GM23338 (cell line): ENCODE results near the gene CDKAL1.

Experiments used
- CTCF ChIP-seq, 2 experiments: fragments of 200-600 bp in 1 of 2; sonication (generic) in 1 of 2; conservative IDR thresholded peaks; 2 replicates each; pipeline versions ENCODE4 v1.5.1 to v1.6.1; 2016 to 2017; ENCODE audit warnings: antibody characterized with exemption in 2 of 2, low read depth in 2 of 2, mild to moderate bottlenecking in 2 of 2, moderate library complexity in 1 of 2
- EZH2phosphoT487 ChIP-seq: fragments of 200-600 bp; sonication (generic); IDR thresholded peaks from one replicate; pipeline ENCODE4 v1.8.1; 2018; ENCODE audit warnings: antibody characterized with exemption; ENCODE audit not compliant: unreplicated experiment
- NANOG ChIP-seq: IDR thresholded peaks from 2 replicates; pipeline ENCODE4 v1.6.1; 2016; ENCODE audit warnings: antibody characterized with exemption, borderline replicate concordance
- POLR2AphosphoS5 ChIP-seq: IDR thresholded peaks from 2 replicates; pipeline ENCODE4 v1.6.1; 2016; ENCODE audit warnings: antibody characterized with exemption, low read depth

DNA sequence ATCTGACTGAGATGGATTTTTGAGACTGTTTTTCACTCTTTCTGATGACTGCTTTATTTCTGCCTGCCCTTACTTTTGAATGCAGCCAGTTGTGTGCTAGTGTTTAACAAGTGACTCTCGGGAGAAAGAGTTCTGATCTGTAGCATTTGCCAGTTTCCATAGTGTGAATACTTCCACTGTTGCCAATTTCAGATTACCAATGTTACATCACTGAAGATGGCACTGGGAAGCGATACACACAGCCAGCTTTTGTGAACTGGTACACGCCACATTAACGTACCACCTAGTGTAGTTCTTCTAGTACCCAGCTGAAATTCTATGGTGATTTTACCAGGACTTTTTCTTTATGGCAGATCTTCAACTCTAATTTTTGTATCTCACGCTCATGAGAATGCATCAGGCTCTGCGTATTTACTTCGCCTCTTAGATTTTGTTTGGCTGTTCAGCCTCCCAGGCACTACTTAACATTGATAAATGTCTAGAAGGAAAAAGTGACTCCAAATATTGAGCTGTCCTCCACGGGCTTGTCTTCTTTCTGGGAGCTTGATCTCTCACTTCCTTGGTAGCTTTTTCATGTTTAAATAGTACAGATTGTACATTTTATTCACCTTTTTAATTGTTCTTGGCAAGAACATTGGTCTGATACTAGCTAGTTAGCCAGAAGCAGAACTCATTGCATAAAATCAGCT is 537.7 kb downstream of the CDKAL1 start:
- TF ChIP-seq CTCF (conservative IDR thresholded peaks at IDR 0.05; ENCODE audit: low read depth in 2 of 2) = no peak
- no peak for TF ChIP-seq POLR2AphosphoS5
- TF ChIP-seq EZH2phosphoT487 = no peak
- TF ChIP-seq NANOG = no peak
